Memory B cell (primary cell): ENCODE measurements around the gene A3GALT2.

Experiments used
- ATAC-seq: fragments of 150-1000 bp; cut with Tn5 transposase; 2 replicates; pipeline ENCODE4 v1.10.0; 2021; ENCODE audit warnings: low read depth, mild to moderate bottlenecking, moderate library complexity
- DNase-seq, 2 donors: peaks; one replicate each; pipeline ENCODE4 v3.0.0; 2022; ENCODE audit warnings: low spot score in 2 of 2
- H3K27ac Mint-ChIP-seq: one replicate; pipeline ENCODE4 v1.8.0; 2022; ENCODE audit warnings: mild to moderate bottlenecking, moderate library complexity, mixed read lengths
- H3K27me3 Mint-ChIP-seq: one replicate; pipeline ENCODE4 v1.8.0; 2022; ENCODE audit warnings: mixed read lengths
- H3K36me3 Mint-ChIP-seq: one replicate; pipeline ENCODE4 v1.8.0; 2022; ENCODE audit warnings: mild to moderate bottlenecking, mixed read lengths
- H3K4me1 Mint-ChIP-seq: one replicate; pipeline ENCODE4 v1.8.0; 2022; ENCODE audit warnings: mixed read lengths
- H3K4me3 Mint-ChIP-seq: one replicate; pipeline ENCODE4 v1.8.0; 2022; ENCODE audit warnings: mild to moderate bottlenecking, moderate library complexity, mixed read lengths
- H3K9me3 Mint-ChIP-seq: one replicate; pipeline ENCODE4 v1.8.0; 2022; ENCODE audit warnings: mixed read lengths

Gene A3GALT2

GRCh38 chr1:33305016-33305415, 15.9 kb downstream of the A3GALT2 start:
- Mint-ChIP-seq H3K27me3 (peaks cover 3% of the 10 kb centered on the region), H3K27ac (no peak overlapping the region), H3K4me3 (no peak overlapping the region), H3K36me3 (peaks cover 2% of the 10 kb centered on the region), H3K9me3 (no peaks in the 10 kb centered on the region), H3K4me1 (peaks cover 3% of the 10 kb centered on the region)
- DNase-seq (no peak), ATAC-seq (no peak)

DNA sequence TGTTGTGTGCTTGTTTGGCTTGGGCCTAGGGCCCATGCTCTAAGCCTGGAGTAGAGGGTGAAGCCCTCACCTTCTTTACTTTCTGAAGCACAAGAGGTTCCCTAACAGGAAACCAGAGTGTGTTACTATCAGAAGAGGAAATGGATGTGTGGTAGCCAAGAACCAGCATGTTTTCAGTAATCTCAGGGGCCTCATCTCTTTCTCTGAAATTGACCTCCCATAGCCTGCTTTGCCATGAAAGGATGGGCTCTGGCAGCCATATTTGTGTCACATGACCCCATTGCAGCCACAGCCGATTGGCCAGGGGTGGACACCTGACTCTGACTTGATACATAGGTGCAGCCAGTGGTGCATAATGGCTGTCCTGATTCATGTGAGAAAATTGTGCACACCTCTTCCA, 18.6 kb downstream of the A3GALT2 start:
- DNase-seq (no peak), ATAC-seq (no peak)
- H3K27me3 Mint-ChIP-seq, result no peaks in the 10 kb centered on the region
- H3K4me1 Mint-ChIP-seq, result peaks cover 8% of the 10 kb centered on the region
- H3K9me3 Mint-ChIP-seq, result no peaks in the 10 kb centered on the region
- peaks cover 6% of the 10 kb centered on the region for H3K36me3 Mint-ChIP-seq
- no peak overlapping the region for H3K27ac Mint-ChIP-seq
- no peak overlapping the region for H3K4me3 Mint-ChIP-seq

GRCh38 chr1:33301273-33301984, 19.5 kb downstream of the A3GALT2 start:
- Mint-ChIP-seq H3K4me1 (peaks cover 8% of the 10 kb centered on the region), H3K36me3 (peaks cover 10% of the 10 kb centered on the region), H3K4me3 (no peak overlapping the region), H3K9me3 (no peaks in the 10 kb centered on the region), H3K27me3 (no peaks in the 10 kb centered on the region), H3K27ac (no peak overlapping the region)
- no peak for DNase-seq
- ATAC-seq, result no peak

DNA sequence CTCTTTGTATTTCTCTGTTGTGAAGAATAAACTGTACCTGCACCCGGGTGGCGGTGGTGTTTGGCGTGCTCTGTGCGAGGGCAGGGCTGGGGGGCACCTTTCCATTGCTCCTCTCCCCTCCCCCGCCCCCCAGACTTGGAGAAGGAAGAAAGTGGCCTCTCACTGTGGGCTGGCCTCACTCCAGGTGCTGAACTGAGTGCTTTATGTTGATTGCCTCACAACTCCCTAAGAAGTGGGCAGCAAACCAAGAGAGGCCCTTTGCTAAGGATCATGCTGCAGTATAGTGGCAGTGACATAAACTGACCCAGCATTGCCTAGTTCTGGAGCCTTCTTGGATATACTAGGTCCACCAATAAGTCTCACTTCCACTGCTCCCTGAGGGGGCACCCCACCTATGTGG, 20.2 kb downstream of the A3GALT2 start:
- Mint-ChIP-seq H3K36me3 (peaks cover 12% of the 10 kb centered on the region), H3K27ac (no peak overlapping the region), H3K9me3 (no peaks in the 10 kb centered on the region), H3K4me1 (peaks cover 5% of the 10 kb centered on the region), H3K27me3 (no peaks in the 10 kb centered on the region), H3K4me3 (no peak overlapping the region)
- DNase-seq, result no peak
- no peak for ATAC-seq

- H3K4me3 Mint-ChIP-seq, result no peak overlapping the region
- ATAC-seq, result no peak
- H3K9me3 Mint-ChIP-seq, result no peaks in the 10 kb centered on the region
- no peaks in the 10 kb centered on the region for H3K27me3 Mint-ChIP-seq
- H3K36me3 Mint-ChIP-seq, result peaks cover 16% of the 10 kb centered on the region
- no peak for DNase-seq
- peaks cover 5% of the 10 kb centered on the region for H3K4me1 Mint-ChIP-seq
- H3K27ac Mint-ChIP-seq, result no peak overlapping the region
Observed at GRCh38 chr1:33299461-33300155, 21.3 kb downstream of the A3GALT2 start.

DNA sequence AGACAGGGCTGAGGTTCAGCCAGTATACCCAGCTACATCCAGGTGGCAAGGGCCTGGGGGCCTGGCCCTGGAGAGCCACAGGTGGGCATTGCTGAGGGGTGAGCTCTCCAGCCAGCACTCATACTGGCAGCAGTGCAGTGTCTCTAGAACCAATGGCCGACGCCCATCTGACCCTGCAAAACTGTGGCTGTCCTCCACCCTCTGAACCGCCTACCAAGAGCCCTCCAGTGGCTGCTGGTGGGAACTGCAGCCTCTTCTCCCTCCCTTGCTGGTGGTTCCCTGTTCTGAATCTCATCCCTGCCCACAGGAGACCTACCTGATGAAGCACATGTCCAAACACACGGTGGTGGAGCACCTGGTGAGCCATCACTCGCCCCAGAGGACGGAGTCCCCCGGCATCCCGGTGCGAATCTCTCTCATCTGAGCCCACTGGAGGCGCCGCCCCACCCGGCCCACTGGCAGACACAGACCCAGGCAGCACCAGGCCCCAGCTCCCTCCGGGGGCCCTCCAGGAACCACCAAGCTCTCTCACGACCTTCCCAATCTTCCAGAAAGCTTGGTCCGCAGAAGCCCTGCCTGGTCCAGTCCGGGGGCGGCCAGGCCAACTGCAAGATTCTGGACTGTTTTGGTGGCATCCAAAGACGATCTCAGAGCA, 22.1 kb downstream of the A3GALT2 start:
- Mint-ChIP-seq H3K9me3 (no peaks in the 10 kb centered on the region), H3K27ac (no peak overlapping the region), H3K4me1 (peaks cover 5% of the 10 kb centered on the region), H3K27me3 (no peaks in the 10 kb centered on the region), H3K4me3 (no peak overlapping the region), H3K36me3 (peaks cover 17% of the 10 kb centered on the region)
- ATAC-seq, result peak; percentile 48
- DNase-seq, result peak; percentile 37 to 45

GRCh38 chr1:33297911-33298622, 22.8 kb downstream of the A3GALT2 start:
- Mint-ChIP-seq H3K27me3 (no peaks in the 10 kb centered on the region), H3K4me3 (no peak overlapping the region), H3K36me3 (peaks cover 17% of the 10 kb centered on the region), H3K9me3 (no peaks in the 10 kb centered on the region), H3K4me1 (peaks cover 7% of the 10 kb centered on the region), H3K27ac (no peak overlapping the region)
- no peak for DNase-seq
- no peak for ATAC-seq

GRCh38 chr1:33296824-33297223, 24.1 kb downstream of the A3GALT2 start:
- ATAC-seq (no peak), DNase-seq (no peak)
- Mint-ChIP-seq H3K27ac (no peak overlapping the region), H3K4me1 (peaks cover 8% of the 10 kb centered on the region), H3K27me3 (no peaks in the 10 kb centered on the region), H3K4me3 (no peak overlapping the region), H3K36me3 (peaks cover 16% of the 10 kb centered on the region), H3K9me3 (no peaks in the 10 kb centered on the region)

- Mint-ChIP-seq H3K36me3 (peaks cover 16% of the 10 kb centered on the region), H3K9me3 (no peaks in the 10 kb centered on the region)
- ATAC-seq, result no peak
Observed at GRCh38 chr1:33296082-33296458, 24.8 kb downstream of the A3GALT2 start.

DNA sequence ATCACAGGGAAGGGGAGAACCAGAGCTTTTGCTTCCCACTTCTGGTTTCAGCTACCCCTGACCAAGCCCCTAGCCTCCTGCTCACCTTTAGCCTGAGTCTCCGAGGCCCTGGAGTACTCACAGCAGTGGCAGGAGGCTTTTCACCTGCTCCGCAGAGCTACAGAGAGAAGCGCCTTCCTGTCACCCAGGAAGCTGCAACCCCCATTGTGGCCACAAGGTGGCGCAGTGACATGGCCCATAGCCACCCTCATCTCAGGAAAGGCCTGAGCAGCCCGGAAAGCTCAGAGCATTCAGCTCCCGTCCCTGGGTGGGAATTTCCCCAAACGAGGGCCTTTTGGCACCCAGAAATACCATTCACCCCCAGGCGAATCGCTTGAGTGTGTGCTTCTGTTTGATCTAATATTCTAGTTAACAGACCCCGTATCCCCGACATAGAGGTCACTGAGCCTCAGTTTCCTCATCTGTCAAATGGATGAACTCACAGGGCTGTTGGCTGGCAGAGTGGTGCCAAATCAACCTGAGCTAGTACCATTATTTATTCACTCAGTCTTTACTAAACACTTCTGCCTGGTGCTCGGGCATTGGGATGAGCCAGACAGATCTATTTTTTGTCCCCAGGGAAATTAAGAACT, 25.3 kb downstream of the A3GALT2 start:
- Mint-ChIP-seq H3K27me3 (no peaks in the 10 kb centered on the region), H3K4me3 (no peak overlapping the region), H3K36me3 (peaks cover 17% of the 10 kb centered on the region), H3K4me1 (peaks cover 8% of the 10 kb centered on the region), H3K9me3 (no peaks in the 10 kb centered on the region), H3K27ac (no peak overlapping the region)
- DNase-seq, result peak; percentile 88 to 93
- peak; percentile 94 for ATAC-seq

More at GRCh38 chr1:33296082-33296458, 24.8 kb downstream of the A3GALT2 start:
- Mint-ChIP-seq H3K27ac (no peak overlapping the region), H3K4me3 (no peak overlapping the region), H3K27me3 (no peaks in the 10 kb centered on the region), H3K4me1 (peaks cover 8% of the 10 kb centered on the region)
- no peak for DNase-seq

DNA sequence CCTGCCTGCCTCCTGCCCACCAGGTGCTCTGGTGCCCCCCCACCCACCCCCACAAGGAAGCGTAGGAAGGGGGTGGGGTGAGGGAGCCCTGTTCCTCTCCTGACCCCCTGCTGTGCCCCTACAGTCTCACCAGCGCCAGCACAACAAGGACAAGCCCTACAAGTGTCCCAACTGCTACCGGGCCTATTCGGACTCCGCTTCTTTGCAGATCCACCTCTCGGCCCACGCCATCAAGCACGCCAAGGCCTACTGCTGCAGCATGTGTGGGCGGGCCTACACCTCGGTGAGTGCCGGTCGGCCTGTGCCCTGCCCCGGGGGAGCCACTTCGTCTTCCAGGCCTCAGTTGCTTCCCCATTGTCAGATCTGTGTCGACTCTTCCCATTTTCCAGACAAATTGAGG, 25.9 kb downstream of the A3GALT2 start:
- Mint-ChIP-seq H3K4me1 (peaks cover 8% of the 10 kb centered on the region), H3K27me3 (no peaks in the 10 kb centered on the region), H3K9me3 (no peaks in the 10 kb centered on the region), H3K4me3 (no peak overlapping the region), H3K27ac (no peak overlapping the region), H3K36me3 (peaks cover 19% of the 10 kb centered on the region)
- no peak for DNase-seq
- ATAC-seq, result no peak

DNA sequence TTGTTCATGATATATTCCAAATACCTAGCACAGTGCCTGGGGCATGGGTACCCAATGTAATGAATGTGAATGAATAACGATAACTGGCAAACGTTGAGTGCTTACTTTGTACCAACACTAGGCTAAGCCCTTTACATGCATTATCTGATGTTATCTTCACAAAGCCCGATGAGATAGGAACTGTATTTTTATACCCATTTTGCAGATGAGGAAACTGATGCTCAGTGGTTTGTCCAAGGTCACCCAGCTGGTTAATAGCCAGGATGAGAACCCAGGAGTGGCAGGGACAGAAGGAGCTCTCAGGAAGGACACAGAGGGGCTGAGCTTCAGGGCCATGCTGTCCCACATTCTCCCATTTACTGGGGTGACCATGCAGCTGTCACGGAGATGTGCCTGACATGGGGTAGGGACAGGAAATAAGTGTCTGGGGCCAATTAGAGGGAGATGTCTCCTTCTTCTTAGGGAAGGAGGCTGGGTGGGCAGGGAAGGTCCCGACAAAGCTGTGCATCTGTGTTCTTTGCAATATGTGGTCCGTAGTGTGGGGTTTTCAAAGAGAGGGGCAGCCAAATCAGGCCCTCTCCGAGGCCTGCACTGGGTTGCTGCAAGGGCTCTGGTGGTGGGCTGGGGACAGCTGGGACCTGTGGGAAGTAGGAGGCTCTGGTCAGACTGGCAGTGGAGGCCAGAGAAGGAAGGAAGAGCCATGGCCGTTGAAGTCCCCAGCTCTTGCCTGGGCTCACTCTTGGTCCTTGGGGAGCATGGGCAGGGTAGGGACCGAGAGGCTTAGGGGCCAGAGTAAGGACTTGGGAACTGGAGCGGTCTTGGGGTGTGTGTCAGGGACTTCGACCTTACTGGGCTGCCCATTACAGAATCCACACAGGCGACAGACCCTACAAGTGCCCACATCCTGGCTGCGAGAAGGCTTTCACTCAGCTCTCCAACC, 26.6 kb downstream of the A3GALT2 start:
- no peak overlapping the region for H3K4me3 Mint-ChIP-seq
- no peak overlapping the region for H3K27ac Mint-ChIP-seq
- no peak for ATAC-seq
- H3K9me3 Mint-ChIP-seq, result peaks cover 2% of the 10 kb centered on the region
- no peaks in the 10 kb centered on the region for H3K27me3 Mint-ChIP-seq
- peaks cover 25% of the 10 kb centered on the region for H3K36me3 Mint-ChIP-seq
- peaks cover 8% of the 10 kb centered on the region for H3K4me1 Mint-ChIP-seq
- DNase-seq, result no peak
